HepG2 (cell line): Measurements from ENCODE around the gene COX5B. TPM values are rescaled to one million over a fixed set of nuclear protein-coding genes. Genes with fewer than 3 reads are reported as not detected.

Experiments used
- ATAC-seq: fragments of 200-7000 bp; cut with Tn5 transposase; 3 replicates; pipeline ENCODE4 v1.9.1; 2020; ENCODE audit warnings: mild to moderate bottlenecking, moderate library complexity
- BruUV-seq: library from RNA; stranded (reverse); fragments of 400-500 nt; replicated peaks from 2 replicates; lab custom pipeline; 2021; lab: Mats Ljungman, UMichigan
- CTCF ChIA-PET: fragments of 300-600 bp; formaldehyde crosslinking; extraction: SDS; loops from one replicate; lab custom pipeline; 2021; ENCODE audit warnings: low total read pairs, inconsistent platforms, low intra/inter-chr PET ratio; lab: Yijun Ruan, JAX
- POLR2A ChIA-PET: fragments of 350-600 bp; sonication (Branson Sonifier 250); formaldehyde crosslinking; loops from one replicate; lab custom pipeline; 2020; ENCODE audit warnings: antibody characterized with exemption, inconsistent platforms; lab: Yijun Ruan, JAX
- DNase-seq: peaks from one replicate; pipeline ENCODE4 v3.0.0-alpha.2; 2015; ENCODE audit warnings: low spot score
- FAIRE-seq: peaks from 3 replicates; lab custom pipeline; 2011; peaks lifted over from hg19 to GRCh38; lab: Jason Lieb, UNC
- H2AFZ ChIP-seq: one replicate; pipeline ENCODE4 v1.6.1; 2011; ENCODE audit warnings: low read length, inconsistent platforms
- H3K27ac ChIP-seq: fragments of 300-600 bp; 3 replicates; pipeline ENCODE4 v1.8.0; 2011; ENCODE audit warnings: mixed run types, mild to moderate bottlenecking, mixed read lengths, low read length, inconsistent platforms; ENCODE audit not compliant: insufficient read depth; ENCODE audit errors: extremely low read length
- H3K27me3 ChIP-seq, 2 experiments: fragments of 200-600 bp in 1 of 2; 2 replicates in 1 of 2; 3 replicates in 1 of 2; pipeline versions ENCODE4 v1.6.0 to v1.8.0; 2011; ENCODE audit warnings: low read length in 2 of 2, mild to moderate bottlenecking in 2 of 2, moderate library complexity in 2 of 2, inconsistent platforms in 1 of 2; ENCODE audit not compliant: insufficient read depth in 2 of 2, control insufficient read depth in 1 of 2
- H3K36me3 ChIP-seq, 2 experiments: fragments of 200-600 bp in 1 of 2; replicated peaks in 1 of 2; 2 replicates in 1 of 2; 3 replicates in 1 of 2; pipeline versions ENCODE4 v1.5.1 to v1.8.0; 2011; ENCODE audit warnings: low read length in 2 of 2, inconsistent platforms in 1 of 2; ENCODE audit not compliant: insufficient read depth in 2 of 2, control insufficient read depth in 1 of 2
- H3K4me1 ChIP-seq: 2 replicates; pipeline ENCODE4 v1.5.1; 2012; ENCODE audit warnings: low read length, inconsistent platforms; ENCODE audit not compliant: insufficient read depth
- H3K4me2 ChIP-seq: 2 replicates; pipeline ENCODE4 v1.6.0; 2011; ENCODE audit warnings: low read depth, low read length, inconsistent platforms
- H3K4me3 ChIP-seq, 3 experiments: fragments of 200-600 bp in 1 of 3; sonication (generic), shearing (Covaris generic) in 1 of 3; replicated peaks in 1 of 3; 2 replicates each; pipeline ENCODE4 v1.5.1; 2011 to 2016; ENCODE audit warnings: low read length in 3 of 3, inconsistent platforms in 2 of 3, low read depth in 2 of 3, mild to moderate bottlenecking in 2 of 3, control low read depth in 1 of 3, mixed read lengths in 1 of 3; ENCODE audit not compliant: insufficient read depth in 1 of 3
- H3K79me2 ChIP-seq: one replicate; pipeline ENCODE4 v1.6.1; 2011; ENCODE audit warnings: low read length, inconsistent platforms; ENCODE audit not compliant: insufficient read depth
- H3K9ac ChIP-seq: 2 replicates; pipeline ENCODE4 v1.6.0; 2011; ENCODE audit warnings: mild to moderate bottlenecking, low read depth, low read length, inconsistent platforms; ENCODE audit not compliant: insufficient read depth
- H3K9me3 ChIP-seq: 2 replicates; pipeline ENCODE4 v1.5.1; 2012; ENCODE audit warnings: mild to moderate bottlenecking, low read length
- H4K20me1 ChIP-seq: 2 replicates; pipeline ENCODE4 v1.6.0; 2011; ENCODE audit warnings: inconsistent platforms, mild to moderate bottlenecking, low read length, moderate library complexity; ENCODE audit not compliant: insufficient read depth
- EP300 ChIP-seq, 3 experiments: sonication (generic) in 1 of 3; formaldehyde crosslinking in 1 of 3; IDR thresholded peaks; 2 replicates each; pipeline versions ENCODE4 v1.5.1 to v1.6.1; 2011 to 2020; ENCODE audit warnings: low read depth in 2 of 3, low read length in 2 of 3, borderline replicate concordance in 1 of 3, improper control_type of control experiment in 1 of 3, mild to moderate bottlenecking in 1 of 3, missing genetic modification reagents in 1 of 3, moderate library complexity in 1 of 3
- FOXM1 ChIP-seq: sonication (generic); formaldehyde crosslinking; IDR thresholded peaks from 2 replicates; pipeline ENCODE4 v1.5.0; 2020; ENCODE audit warnings: missing genetic modification reagents
- MLLT10 ChIP-seq: sonication (generic); formaldehyde crosslinking; IDR thresholded peaks from 2 replicates; pipeline ENCODE4 v1.4.0; 2020; ENCODE audit warnings: missing genetic modification reagents
- MYPOP ChIP-seq: sonication (generic); formaldehyde crosslinking; IDR thresholded peaks from 2 replicates; pipeline ENCODE4 v1.8.1; 2023; ENCODE audit warnings: mild to moderate bottlenecking, moderate library complexity, missing genetic modification reagents
- PRDM15 ChIP-seq: sonication (generic); formaldehyde crosslinking; IDR thresholded peaks from 2 replicates; pipeline ENCODE4 v1.4.0; 2020; ENCODE audit warnings: missing genetic modification reagents
- TFE3 ChIP-seq: IDR thresholded peaks from 2 replicates; pipeline ENCODE4 v1.6.1; 2016
- ZFP36L2 ChIP-seq: sonication (generic); formaldehyde crosslinking; IDR thresholded peaks from 2 replicates; pipeline ENCODE4 v1.4.0; 2020; ENCODE audit warnings: missing genetic modification reagents
- ZNF3 ChIP-seq: IDR thresholded peaks from 2 replicates; pipeline ENCODE4 v1.7.0; 2017; ENCODE audit warnings: inconsistent platforms
- ZNF609 ChIP-seq: sonication (generic); formaldehyde crosslinking; IDR thresholded peaks from 2 replicates; pipeline ENCODE4 v1.4.0; 2020; ENCODE audit warnings: mild to moderate bottlenecking, missing genetic modification reagents, borderline replicate concordance
- ZNF616 ChIP-seq: sonication (generic); formaldehyde crosslinking; IDR thresholded peaks from 2 replicates; pipeline ENCODE4 v1.5.0; 2020; ENCODE audit warnings: low read depth, mild to moderate bottlenecking, missing genetic modification reagents
- WGBS: methylation state at CpG from one replicate; pipeline ENCODE4 v1.1.6; 2017; ENCODE audit warnings: low lambda C conversion rate; 5-methylcytosine and 5-hydroxymethylcytosine counted together
- in situ Hi-C: cut with HindIII; loops from 2 replicates; pipeline ENCODE4 v1.10.0; 2017; ENCODE audit warnings: low pct_unique_long_range_greater_than_20kb; ENCODE audit not compliant: extremely low pct_ligation_motif_present
- intact Hi-C: fragments of 100-400 bp; cut with micrococcal nuclease; formaldehyde crosslinking; loops from one replicate; pipeline ENCODE4 v1.10.0; 2022; ENCODE audit not compliant: unreplicated experiment
- polyA plus RNA-seq, 8 experiments: library from polyadenylated mRNA; depleted of rRNA in 3 of 8; stranded (reverse) in 7 of 8; unstranded in 1 of 8; fragments of >200 nt; fragmentation: Illumina TruSeq in 4 of 8; extraction: Trizol in 4 of 8; gene quantifications; 2 replicates each; pipeline versions ENCODE4 v1.2.1 to v1.2.3, GENCODE V29; 2011 to 2016; ENCODE audit warnings: low read depth in 4 of 8, missing spikeins in 1 of 8, mixed read lengths in 1 of 8; ENCODE audit not compliant: insufficient read depth in 1 of 8
- total RNA-seq, 5 experiments: library from RNA; depleted of rRNA; stranded (reverse); fragments of >200 nt; fragmentation: Illumina TruSeq; extraction: Trizol; gene quantifications; 2 replicates each; pipeline ENCODE4 v1.2.3, GENCODE V29; 2016; ENCODE audit warnings: low read depth in 1 of 5

The COX5B gene
- total and polyA plus RNA-seq, 2 of the 13 experiments (the other 11 are each of a cell fraction or from before 2014, with no cell fraction given), result 453 to 536 TPM

- Histone ChIP-seq H4K20me1 (no peaks in the 10 kb centered on the region), H3K27me3 (no peaks in the 10 kb centered on the region), H3K79me2 (no peaks in the 10 kb centered on the region)
- FAIRE-seq (no peak), ATAC-seq (no peak)
- in situ Hi-C loops, result no loop called here
- no peak for TF ChIP-seq MYPOP (CRISPR knock-in tag)
- TF ChIP-seq MLLT10 (CRISPR knock-in tag), result no peak
- no peak for TF ChIP-seq TFE3 (CRISPR knock-in tag)
- no peak for TF ChIP-seq ZNF616 (CRISPR knock-in tag)
- no peak for TF ChIP-seq ZFP36L2
- TF ChIP-seq PRDM15, result no peak
- TF ChIP-seq EP300 (IDR thresholded peaks at IDR 0.05; ENCODE audit: low read depth in 2 of 2, low read length in 2 of 2), result no peak
- no peak for TF ChIP-seq EP300 (CRISPR knock-in tag; IDR thresholded peaks at IDR 0.05; ENCODE audit: borderline replicate concordance)
- TF ChIP-seq ZNF609 (CRISPR knock-in tag), result no peak
- TF ChIP-seq FOXM1, result no peak
- no peak for TF ChIP-seq ZNF3 (CRISPR knock-in tag)
- TF ChIP-seq, all 625 proteins: peak for 0
- H3K9ac ChIP-seq, result no peak overlapping the region
- H3K4me3 ChIP-seq, result no peak overlapping the region
- POLR2A ChIA-PET, result no interaction called here
- DNase-seq, result no peak
- H3K4me2 ChIP-seq, result no peak overlapping the region
- intact Hi-C loops, result no loop called here
- BruUV-seq, result no TSS peak
- H3K9me3 ChIP-seq, result no peaks in the 10 kb centered on the region
- 63% methylated on average over 5 of the region's 5 CpGs for WGBS
- H3K27ac ChIP-seq, result no peak overlapping the region
- H3K4me1 ChIP-seq, result peaks cover 13% of the 10 kb centered on the region; the same call in 1 of the 2 replicates
- H2AFZ ChIP-seq, result no peak overlapping the region
- H3K36me3 ChIP-seq, result no peaks in the 10 kb centered on the region
- CTCF ChIA-PET, result interaction anchor here (6.4 kb wide), 1 partner anchor 104 kb away, joined by 267 read pairs; no protein-coding TSS in a partner anchor
Observed at GRCh38 chr2:97695744-97696143, 49.9 kb downstream of the COX5B start.
